Testis (tissue), 2 donors: ENCODE results near the gene ST6GALNAC1.

Source experiments
- CTCF ChIP-seq, 3 experiments: fragments of 450-650 bp in 2 of 3; fragments of 200-600 bp in 1 of 3; sonication (generic) in 1 of 3; IDR thresholded peaks; one replicate each; pipeline ENCODE4 v1.5.1; 2016 to 2019; ENCODE audit warnings: antibody characterized with exemption in 3 of 3, mild to moderate bottlenecking in 2 of 3, moderate library complexity in 1 of 3
- POLR2A ChIP-seq: fragments of 450-650 bp; IDR thresholded peaks from one replicate; pipeline ENCODE4 v1.6.1; 2017; ENCODE audit warnings: antibody characterized with exemption, mild to moderate bottlenecking, moderate library complexity

- TF ChIP-seq CTCF (IDR thresholded peaks at IDR 0.05), result no peak
- TF ChIP-seq POLR2A, result no peak
These were observed 24.4 kb upstream of the ST6GALNAC1 start for GRCh38 chr17:76667786-76668453.
